GM12874 (cell line): ENCODE results near the gene AP2A2.

Source experiments
- TF ChIP-seq, protein P1 (sequence below): IDR thresholded peaks from 2 replicates; pipeline ENCODE4 v1.5.1; 2011; ENCODE audit warnings: low read depth, mild to moderate bottlenecking, control low read depth, low read length, moderate library complexity; ENCODE audit not compliant: insufficient read depth

AP2A2 gene

DNA sequence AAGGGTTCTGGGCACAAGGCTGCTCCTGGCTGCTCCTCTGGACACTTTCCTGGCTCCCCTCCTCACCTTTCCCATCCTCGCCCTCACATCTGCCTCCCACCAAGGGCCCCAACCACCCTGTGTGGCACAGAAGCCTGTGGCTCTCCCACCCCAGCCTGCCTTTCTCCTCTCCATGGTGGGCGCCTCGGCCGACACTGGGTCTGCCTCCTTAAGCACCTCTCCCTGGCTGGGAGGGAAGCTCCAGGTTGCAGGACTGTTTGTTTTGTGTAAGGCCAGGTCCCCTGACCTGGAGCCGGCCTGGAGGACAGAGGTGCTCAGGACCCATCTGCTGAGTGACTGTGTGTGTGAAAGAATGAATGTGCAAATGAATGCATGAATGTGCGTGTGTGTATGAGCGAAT is 96.7 kb downstream of the AP2A2 start:
- TF ChIP-seq, protein P1, sequence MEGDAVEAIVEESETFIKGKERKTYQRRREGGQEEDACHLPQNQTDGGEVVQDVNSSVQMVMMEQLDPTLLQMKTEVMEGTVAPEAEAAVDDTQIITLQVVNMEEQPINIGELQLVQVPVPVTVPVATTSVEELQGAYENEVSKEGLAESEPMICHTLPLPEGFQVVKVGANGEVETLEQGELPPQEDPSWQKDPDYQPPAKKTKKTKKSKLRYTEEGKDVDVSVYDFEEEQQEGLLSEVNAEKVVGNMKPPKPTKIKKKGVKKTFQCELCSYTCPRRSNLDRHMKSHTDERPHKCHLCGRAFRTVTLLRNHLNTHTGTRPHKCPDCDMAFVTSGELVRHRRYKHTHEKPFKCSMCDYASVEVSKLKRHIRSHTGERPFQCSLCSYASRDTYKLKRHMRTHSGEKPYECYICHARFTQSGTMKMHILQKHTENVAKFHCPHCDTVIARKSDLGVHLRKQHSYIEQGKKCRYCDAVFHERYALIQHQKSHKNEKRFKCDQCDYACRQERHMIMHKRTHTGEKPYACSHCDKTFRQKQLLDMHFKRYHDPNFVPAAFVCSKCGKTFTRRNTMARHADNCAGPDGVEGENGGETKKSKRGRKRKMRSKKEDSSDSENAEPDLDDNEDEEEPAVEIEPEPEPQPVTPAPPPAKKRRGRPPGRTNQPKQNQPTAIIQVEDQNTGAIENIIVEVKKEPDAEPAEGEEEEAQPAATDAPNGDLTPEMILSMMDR: no peak

- TF ChIP-seq, protein P1: no peak
Measured at GRCh38 chr11:1022908-1023810, 97.5 kb downstream of the AP2A2 start.

DNA sequence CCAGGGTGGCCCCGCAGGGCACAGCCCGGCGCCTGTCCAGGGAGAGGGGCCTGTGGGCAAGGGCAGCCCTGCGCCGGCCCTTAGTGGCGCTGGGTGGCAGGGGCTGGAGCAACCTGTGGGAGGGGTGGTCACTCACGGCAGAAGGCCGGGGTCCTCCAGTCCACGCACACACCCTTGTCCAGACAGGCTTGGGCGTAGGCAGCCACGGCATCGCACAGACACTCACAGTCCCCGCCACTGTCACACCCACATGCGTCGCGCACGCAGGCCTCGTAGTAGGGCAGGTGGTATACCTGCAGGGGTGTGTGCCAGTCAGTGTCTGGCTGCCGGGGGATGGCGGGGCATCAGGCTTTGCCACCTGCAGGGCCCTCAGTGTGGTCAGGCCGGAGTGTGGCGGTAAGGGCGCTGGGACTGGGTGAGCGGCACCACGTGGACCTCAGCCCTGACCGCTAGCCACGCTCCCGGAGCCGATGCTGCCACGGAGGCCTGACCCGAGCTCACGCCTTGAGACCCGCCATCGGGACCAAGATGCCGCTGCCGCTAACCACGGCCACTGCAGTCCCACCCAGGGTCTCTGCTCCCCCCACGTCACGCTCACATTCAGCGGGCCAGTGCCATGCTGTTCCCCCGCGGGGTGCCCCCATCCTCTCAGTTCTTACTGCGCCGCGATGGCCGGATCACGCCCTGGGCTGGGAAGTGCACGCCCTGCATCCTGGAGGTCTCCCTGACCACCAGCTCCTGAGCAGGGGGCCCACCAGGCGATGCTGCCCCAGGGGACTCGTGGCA is 98.3 kb downstream of the AP2A2 start:
- TF ChIP-seq, protein P1: no peak

- TF ChIP-seq, protein P1: no peak
Measured at GRCh38 chr11:1024597-1025409, 99.1 kb downstream of the AP2A2 start.

DNA sequence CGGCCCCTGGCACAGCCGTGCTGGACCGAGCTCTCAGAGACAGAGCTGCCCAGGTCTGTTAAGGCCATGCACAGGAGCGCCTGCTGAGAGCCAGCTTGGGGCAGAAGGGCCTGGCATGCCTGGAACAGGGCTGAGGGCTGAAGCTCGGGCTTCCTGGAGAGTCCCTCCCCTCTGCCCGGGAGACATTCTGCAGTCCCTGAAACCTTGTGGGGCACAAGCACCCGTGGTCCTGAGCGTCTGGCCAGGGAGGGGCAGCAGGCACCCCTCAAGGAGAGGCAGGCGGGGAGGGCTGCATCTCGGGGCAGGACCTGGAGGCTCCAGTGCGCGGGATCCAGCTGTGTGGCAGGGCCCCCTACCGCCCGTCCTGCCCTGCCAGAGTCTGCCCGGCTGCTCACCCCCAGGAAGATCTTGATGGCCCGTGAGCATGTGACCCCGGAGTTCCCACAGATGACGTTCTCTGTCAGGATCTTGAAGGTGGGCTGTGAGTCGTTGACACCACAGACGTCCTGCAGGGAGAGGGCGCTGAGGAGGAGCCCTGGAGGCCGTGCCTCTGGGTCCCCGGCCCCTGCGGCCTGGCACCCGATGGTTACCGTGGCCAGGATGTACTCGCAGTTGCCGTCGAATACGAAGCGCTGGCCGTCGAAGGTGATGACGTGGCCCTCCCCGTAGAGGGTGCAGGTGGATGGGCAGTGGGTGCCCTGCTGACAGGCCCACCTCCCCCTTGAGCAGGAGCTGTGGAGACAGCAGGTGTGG is 99.9 kb downstream of the AP2A2 start:
- TF ChIP-seq, protein P1: no peak

DNA sequence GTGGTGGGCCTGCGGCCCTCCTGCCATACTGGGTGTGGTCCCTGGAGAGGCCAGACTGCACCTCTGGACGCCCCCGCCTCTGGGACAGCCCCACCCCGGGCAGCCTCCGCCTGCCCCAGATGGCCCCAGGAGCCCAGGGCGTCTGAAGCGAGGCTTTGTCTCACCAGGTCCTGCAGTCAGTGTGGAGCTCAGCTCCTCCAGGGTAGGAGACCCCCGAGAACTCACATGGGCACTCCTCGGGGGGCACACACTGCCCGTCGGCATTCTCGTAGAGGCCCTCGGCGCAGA is 100.4 kb downstream of the AP2A2 start:
- TF ChIP-seq, protein P1: no peak
